Lower lobe of right lung (tissue), 2 donors: ENCODE measurements around the gene WDR55. TPM values are rescaled to one million over a fixed set of nuclear protein-coding genes. Genes with fewer than 3 reads are reported as not detected.

Experiments used
- ATAC-seq, 2 donors: fragments of 200-7000 bp; cut with Tn5 transposase; one replicate each; pipeline ENCODE4 v1.9.1; 2020 to 2022; ENCODE audit warnings: mild to moderate bottlenecking in 2 of 2, moderate library complexity in 2 of 2
- DNase-seq: peaks from one replicate; pipeline ENCODE4 v3.0.0-alpha.2; 2020
- H3K27ac ChIP-seq: fragments of 200-600 bp; one replicate; pipeline ENCODE4 v1.8.0; 2022
- H3K27me3 ChIP-seq: fragments of 200-600 bp; one replicate; pipeline ENCODE4 v1.8.0; 2022; ENCODE audit warnings: low read depth
- H3K36me3 ChIP-seq: fragments of 200-600 bp; one replicate; pipeline ENCODE4 v1.8.0; 2022; ENCODE audit warnings: mild to moderate bottlenecking
- H3K4me1 ChIP-seq: fragments of 200-600 bp; one replicate; pipeline ENCODE4 v1.8.0; 2022
- H3K4me3 ChIP-seq: fragments of 200-600 bp; one replicate; pipeline ENCODE4 v1.8.0; 2022; ENCODE audit warnings: mild to moderate bottlenecking
- H3K9me3 ChIP-seq: fragments of 200-600 bp; one replicate; pipeline ENCODE4 v1.8.0; 2022
- CTCF ChIP-seq: fragments of 200-600 bp; IDR thresholded peaks from one replicate; pipeline ENCODE4 v1.8.0; 2022; ENCODE audit warnings: antibody characterized with exemption, mild to moderate bottlenecking
- intact Hi-C: fragments of 100-400 bp; cut with DNase I; formaldehyde crosslinking; loops from one replicate; pipeline ENCODE4 v1.11.0; 2022
- total RNA-seq: library from RNA; stranded (reverse); fragmentation: NEBNext Ultra II Directional; extraction: Animal tissue kit (Norgen Biotek cat#: 25700); gene quantifications from one replicate; pipeline ENCODE4 v1.2.1, GENCODE V29; 2021
- donor health status: DM: no; HTN: yes; CAD: no; lungs with severe emphysema.

Gene WDR55
- total RNA-seq, 1 donor from 2014 or later = 22.4 TPM

GRCh38 chr5:140630292-140631035 is 34.2 kb upstream of the WDR55 start:
- Histone ChIP-seq H3K9me3 (no peaks in the 10 kb centered on the region), H3K4me3 (peak overlapping the region; percentile 67), H3K27ac (peak overlapping the region; percentile 83), H3K36me3 (no peaks in the 10 kb centered on the region), H3K4me1 (peaks cover 40% of the 10 kb centered on the region), H3K27me3 (no peaks in the 10 kb centered on the region)
- intact Hi-C loops = loop anchor here (10.0 kb wide), 1 partner anchor 66 kb away; the partner anchor contains the start of genes APBB3 and SLC35A4
- DNase-seq = no peak
- no peak for ATAC-seq
- no peak for TF ChIP-seq CTCF

GRCh38 chr5:140631036-140631417 is 33.7 kb upstream of the WDR55 start:
- ATAC-seq (peak; percentile 13 to 42), DNase-seq (no peak)
- no peak for TF ChIP-seq CTCF
- Histone ChIP-seq H3K27ac (peak overlapping the region; percentile 83), H3K9me3 (no peaks in the 10 kb centered on the region), H3K4me1 (peaks cover 40% of the 10 kb centered on the region), H3K4me3 (peak overlapping the region; percentile 67), H3K27me3 (no peaks in the 10 kb centered on the region), H3K36me3 (no peaks in the 10 kb centered on the region)
- intact Hi-C loops = loop anchor here (10.0 kb wide), 1 partner anchor 66 kb away; the partner anchor contains the start of genes APBB3 and SLC35A4

GRCh38 chr5:140631831-140632365 is 32.8 kb upstream of the WDR55 start:
- no peaks in the 10 kb centered on the region for H3K27me3 ChIP-seq
- peak; percentile 70 to 79 for ATAC-seq
- H3K27ac ChIP-seq = peak overlapping the region; percentile 83
- intact Hi-C loops = loop anchor here (10.0 kb wide), 1 partner anchor 67 kb away; the partner anchor contains the start of genes APBB3 and SLC35A4
- no peak for TF ChIP-seq CTCF
- no peaks in the 10 kb centered on the region for H3K36me3 ChIP-seq
- no peaks in the 10 kb centered on the region for H3K9me3 ChIP-seq
- H3K4me3 ChIP-seq = peak overlapping the region; percentile 67
- no peak for DNase-seq
- peaks cover 40% of the 10 kb centered on the region for H3K4me1 ChIP-seq

GRCh38 chr5:140632366-140633020 is 32.2 kb upstream of the WDR55 start:
- Histone ChIP-seq H3K27me3 (no peaks in the 10 kb centered on the region), H3K4me1 (peaks cover 40% of the 10 kb centered on the region), H3K9me3 (no peaks in the 10 kb centered on the region), H3K27ac (peak overlapping the region; percentile 83), H3K4me3 (peak overlapping the region; percentile 67), H3K36me3 (no peaks in the 10 kb centered on the region)
- TF ChIP-seq CTCF = no peak
- intact Hi-C loops = loop anchor here (10.0 kb wide), 1 partner anchor 68 kb away; the partner anchor contains the start of genes APBB3 and SLC35A4
- DNase-seq (peak; percentile 90), ATAC-seq (peak; percentile 74 to 75)

GRCh38 chr5:140633021-140633471 is 31.7 kb upstream of the WDR55 start, which contains the start of gene CD14:
CD14 (minus strand) TSS chr5:140633175; CDS start chr5:140633071, 104 bp downstream.
- peak; percentile 61 to 64 for ATAC-seq
- no peaks in the 10 kb centered on the region for H3K9me3 ChIP-seq
- intact Hi-C loops = loop anchor here (10.0 kb wide), 1 partner anchor 68 kb away; the partner anchor contains the start of genes APBB3 and SLC35A4
- peak; percentile 14 for TF ChIP-seq CTCF
- no peaks in the 10 kb centered on the region for H3K36me3 ChIP-seq
- peak within 1 kb of the TSS; percentile 83 for H3K27ac ChIP-seq
- no peaks in the 10 kb centered on the region for H3K27me3 ChIP-seq
- peak within 1 kb of the TSS; percentile 67 for H3K4me3 ChIP-seq
- peaks cover 43% of the 10 kb centered on the region for H3K4me1 ChIP-seq
- peak; percentile 77 for DNase-seq
